Esophagus muscularis mucosa (tissue), 4 donors: Measurements from ENCODE around the gene WDR64. TPM values are rescaled to one million over a fixed set of nuclear protein-coding genes. Genes with fewer than 3 reads are reported as not detected.
A peak's percentile ranks its signal among the peaks of the same experiment; 100 is the strongest.

Experiments used
- DNase-seq: peaks from one replicate; pipeline ENCODE4 v3.0.0-alpha.2; 2017; ENCODE audit errors: extremely low spot score
- H3K27ac ChIP-seq, 4 donors: fragments of 200-600 bp; sonication (generic); replicated peaks in 1 of 4; 1 replicate in 3 of 4; 2 replicates in 1 of 4; pipeline ENCODE4 v1.5.1; 2016 to 2019; ENCODE audit warnings: mild to moderate bottlenecking in 1 of 4
- H3K27me3 ChIP-seq, 4 donors: fragments of 200-600 bp; sonication (generic); one replicate each; pipeline versions ENCODE4 v1.5.1 to v1.6.0; 2016 to 2019
- H3K36me3 ChIP-seq, 4 donors: fragments of 200-600 bp; sonication (generic); one replicate each; pipeline ENCODE4 v1.5.1; 2016 to 2019
- H3K4me1 ChIP-seq, 4 donors: fragments of 200-600 bp; sonication (generic); one replicate each; pipeline ENCODE4 v1.5.1; 2016 to 2019
- H3K4me3 ChIP-seq, 4 donors: fragments of 200-600 bp; sonication (generic); 1 replicate in 2 of 4; 2 replicates in 2 of 4; pipeline ENCODE4 v1.5.1; 2016 to 2019; ENCODE audit warnings: mild to moderate bottlenecking in 4 of 4, moderate library complexity in 1 of 4
- H3K9me3 ChIP-seq, 4 donors: fragments of 200-600 bp; sonication (generic); 1 replicate in 3 of 4; 2 replicates in 1 of 4; pipeline ENCODE4 v1.5.1; 2016 to 2019
- CTCF ChIP-seq, 3 experiments: fragments of 200-600 bp in 2 of 3; fragments of 450-650 bp in 1 of 3; sonication (generic) in 2 of 3; IDR thresholded peaks; one replicate each; pipeline ENCODE4 v1.5.1; 2017 to 2019; ENCODE audit warnings: antibody characterized with exemption in 3 of 3, mild to moderate bottlenecking in 2 of 3, moderate library complexity in 1 of 3
- EP300 ChIP-seq: sonication (generic); formaldehyde crosslinking; IDR thresholded peaks from one replicate; pipeline ENCODE4 v1.6.1; 2017; ENCODE audit warnings: antibody characterized with exemption
- POLR2A ChIP-seq: fragments of 450-650 bp; IDR thresholded peaks from one replicate; pipeline ENCODE4 v1.6.1; 2017; ENCODE audit warnings: antibody characterized with exemption, moderate library complexity, mild to moderate bottlenecking, low read depth
- POLR2AphosphoS5 ChIP-seq, 2 donors: sonication (generic); formaldehyde crosslinking; IDR thresholded peaks; one replicate each; pipeline ENCODE4 v1.6.1; 2017; ENCODE audit warnings: antibody characterized with exemption in 2 of 2
- WGBS: methylation state at CpG from one replicate; pipeline ENCODE4 v1.1.5; 2018; 5-methylcytosine and 5-hydroxymethylcytosine counted together
- intact Hi-C: fragments of 100-400 bp; cut with DNase I; formaldehyde crosslinking; loops from one replicate; pipeline ENCODE4 v1.15.1; 2023
- total RNA-seq, 4 donors: library from RNA; depleted of rRNA; stranded (reverse); fragments of >200 nt; gene quantifications; one replicate each; pipeline versions ENCODE4 v1.1.0 to v1.2.1, GENCODE V29; 2016

WDR64 gene
- total RNA-seq, 4 donors from 2014 or later: not detected

DNA sequence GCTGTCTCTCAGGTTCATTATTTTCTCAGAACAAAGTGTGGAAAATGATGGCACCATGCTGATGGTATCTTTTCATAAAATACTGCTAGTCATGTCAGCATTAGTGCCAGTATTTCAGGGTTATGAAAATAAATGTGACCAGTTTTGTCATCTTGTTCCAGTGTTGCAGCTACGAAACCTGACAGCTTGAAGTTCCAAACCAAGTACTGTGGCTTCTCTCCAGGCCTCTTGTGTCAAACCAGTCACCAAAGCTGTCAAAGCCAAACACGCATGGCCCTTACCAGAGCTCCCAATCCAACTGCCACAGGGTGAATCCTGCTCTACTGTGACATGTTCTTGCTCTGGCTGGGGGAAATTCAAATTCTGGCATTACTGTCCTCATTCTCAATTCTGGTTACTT is 175.2 kb downstream of the WDR64 start:
- intact Hi-C loops: no loop called here
- Histone ChIP-seq H3K4me3 (no peak overlapping the region), H3K9me3 (no peaks in the 10 kb centered on the region), H3K27ac (no peak overlapping the region), H3K4me1 (peaks cover 0 to 8% (median 1%) of the 10 kb centered on the region in 4 donors), H3K27me3 (peaks cover 0 to 4% (median 0%) of the 10 kb centered on the region in 4 donors), H3K36me3 (no peaks in the 10 kb centered on the region)
- TF ChIP-seq POLR2A (no peak), POLR2AphosphoS5 (IDR thresholded peaks at IDR 0.05) (no peak), CTCF (IDR thresholded peaks at IDR 0.05) (no peak), EP300 (no peak)
- DNase-seq: no peak
- 88% methylated on average over 2 of the region's 2 CpGs for WGBS

DNA sequence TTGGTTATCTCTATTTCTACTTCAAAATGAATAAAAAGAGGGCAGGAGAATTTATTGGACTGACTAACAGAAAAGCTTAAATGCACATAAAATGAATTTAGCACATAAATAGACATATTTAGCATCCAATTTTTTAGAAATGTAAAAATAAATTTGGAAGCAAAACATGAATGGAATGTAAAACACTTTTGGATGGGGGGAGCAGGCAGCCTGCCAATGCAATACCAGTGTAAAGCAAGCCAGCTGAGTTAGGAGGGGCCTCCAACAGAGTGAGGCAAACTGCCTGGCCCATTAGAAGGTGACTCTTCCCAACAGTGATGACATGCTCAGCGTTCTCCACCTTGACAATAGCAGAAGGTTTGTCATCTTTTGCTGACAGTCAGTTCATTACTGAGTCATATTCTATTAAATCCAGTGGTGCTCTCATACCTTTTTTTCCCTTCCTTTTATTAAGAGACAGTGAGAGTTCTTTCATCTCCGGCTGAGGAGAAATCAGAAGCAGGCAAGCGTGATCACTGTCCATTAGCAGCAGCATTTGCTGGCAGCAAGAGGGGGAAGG is 176.5 kb downstream of the WDR64 start:
- intact Hi-C loops: no loop called here
- H3K36me3 ChIP-seq: no peaks in the 10 kb centered on the region
- H3K27me3 ChIP-seq: peaks cover 0 to 4% (median 0%) of the 10 kb centered on the region in 4 donors
- 37% methylated on average over 3 of the region's 3 CpGs for WGBS
- no peak for TF ChIP-seq POLR2AphosphoS5 (IDR thresholded peaks at IDR 0.05)
- no peak for TF ChIP-seq EP300
- no peak for TF ChIP-seq CTCF (IDR thresholded peaks at IDR 0.05)
- no peak for TF ChIP-seq POLR2A
- no peak overlapping the region for H3K27ac ChIP-seq
- peaks cover 0 to 8% (median 1%) of the 10 kb centered on the region in 4 donors for H3K4me1 ChIP-seq
- DNase-seq: no peak
- H3K9me3 ChIP-seq: no peaks in the 10 kb centered on the region
- no peak overlapping the region for H3K4me3 ChIP-seq

DNA sequence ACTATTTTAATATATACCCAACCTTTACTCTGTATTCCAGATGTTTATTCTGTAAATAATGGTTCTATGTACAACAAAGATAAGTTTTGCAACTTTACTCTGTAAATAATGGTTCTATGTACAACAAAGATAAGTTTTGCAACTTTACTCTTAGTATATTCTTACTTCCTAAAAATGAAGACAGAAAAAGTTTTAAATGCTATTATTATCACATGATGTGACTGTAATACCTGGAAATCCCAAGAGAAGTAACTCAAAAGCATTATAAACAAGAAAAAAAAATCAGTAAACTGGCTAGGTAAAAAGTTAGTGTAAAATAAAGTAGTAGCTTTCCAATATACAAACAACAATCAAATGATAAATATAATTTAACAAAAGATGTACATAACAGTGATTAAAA is 177.4 kb downstream of the WDR64 start:
- intact Hi-C loops: no loop called here
- no peak for DNase-seq
- Histone ChIP-seq H3K9me3 (no peaks in the 10 kb centered on the region), H3K27ac (no peak overlapping the region), H3K4me3 (no peak overlapping the region), H3K36me3 (no peaks in the 10 kb centered on the region), H3K27me3 (peaks cover 0 to 4% (median 0%) of the 10 kb centered on the region in 4 donors), H3K4me1 (peaks cover 0 to 8% (median 1%) of the 10 kb centered on the region in 4 donors)
- TF ChIP-seq EP300 (no peak), POLR2A (no peak), POLR2AphosphoS5 (IDR thresholded peaks at IDR 0.05) (no peak), CTCF (IDR thresholded peaks at IDR 0.05) (no peak)

DNA sequence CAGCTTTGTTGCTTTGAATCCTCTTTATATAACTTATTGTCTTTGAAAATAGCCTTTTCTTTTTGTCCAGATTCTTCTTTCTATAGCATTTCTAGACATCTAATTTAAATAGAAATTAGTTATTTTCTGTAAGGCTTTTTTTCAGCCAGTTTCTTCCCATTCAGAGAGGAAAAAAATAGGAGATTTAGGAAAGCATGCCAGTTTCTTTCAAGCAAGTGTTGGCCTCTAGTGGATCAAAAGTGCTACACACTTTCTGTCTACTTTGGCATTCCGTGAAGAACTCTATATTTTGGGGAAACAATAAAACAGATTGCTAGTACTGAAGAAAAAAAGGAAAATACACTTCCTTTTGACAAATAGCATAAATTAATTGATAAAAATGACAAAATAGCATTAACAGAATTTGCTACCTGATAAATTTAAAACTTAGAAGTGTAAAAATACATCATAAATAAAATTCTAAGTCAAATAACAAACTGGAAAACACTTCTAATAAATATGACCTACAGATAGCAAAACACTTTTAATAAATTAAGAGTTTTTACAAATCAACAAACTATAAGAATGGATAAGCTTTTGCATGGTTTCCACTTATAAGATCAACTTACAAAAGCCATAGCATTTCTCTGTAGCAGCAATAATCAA is 182.8 kb downstream of the WDR64 start:
- 2% methylated on average over 1 of the region's 1 CpG for WGBS
- H3K27ac ChIP-seq: no peak overlapping the region
- TF ChIP-seq POLR2A (no peak), EP300 (no peak), POLR2AphosphoS5 (IDR thresholded peaks at IDR 0.05) (no peak), CTCF (IDR thresholded peaks at IDR 0.05) (peak in 1 of 3 experiments; percentile 30)
- H3K9me3 ChIP-seq: no peaks in the 10 kb centered on the region
- peaks cover 0 to 4% (median 0%) of the 10 kb centered on the region in 4 donors for H3K27me3 ChIP-seq
- H3K4me1 ChIP-seq: no peaks in the 10 kb centered on the region
- no peak for DNase-seq
- H3K36me3 ChIP-seq: no peaks in the 10 kb centered on the region
- intact Hi-C loops: no loop called here
- H3K4me3 ChIP-seq: no peak overlapping the region

DNA sequence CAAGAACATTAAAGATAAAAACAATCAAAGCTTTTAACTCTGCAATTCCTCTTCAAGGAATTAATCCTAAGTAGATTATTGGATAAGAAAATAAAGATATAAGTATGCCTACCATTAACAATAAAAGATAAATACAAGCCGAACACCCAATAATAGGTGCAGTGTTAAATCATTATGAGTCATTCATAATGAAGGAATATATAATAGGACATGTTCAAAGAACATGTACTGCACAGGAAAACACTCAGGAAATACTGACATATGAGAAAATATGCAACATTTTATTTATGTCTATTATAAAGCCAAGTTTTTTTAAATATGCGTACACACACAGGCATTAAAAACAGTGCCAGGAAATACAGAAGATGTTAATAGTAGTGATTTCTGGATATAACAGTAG is 184.9 kb downstream of the WDR64 start:
- TF ChIP-seq POLR2A (no peak), POLR2AphosphoS5 (IDR thresholded peaks at IDR 0.05) (no peak), EP300 (no peak), CTCF (IDR thresholded peaks at IDR 0.05) (no peak)
- Histone ChIP-seq H3K36me3 (no peaks in the 10 kb centered on the region), H3K4me1 (no peaks in the 10 kb centered on the region), H3K27ac (no peak overlapping the region), H3K4me3 (no peak overlapping the region), H3K27me3 (no peaks in the 10 kb centered on the region), H3K9me3 (no peaks in the 10 kb centered on the region)
- DNase-seq: no peak
- intact Hi-C loops: no loop called here
- 93% methylated on average over 2 of the region's 2 CpGs for WGBS
